Right lobe of liver (tissue), 4 donors: ENCODE data around the gene LTB.

Source experiments
- POLR2A ChIP-seq: fragments of 450-650 bp; IDR thresholded peaks from one replicate; pipeline ENCODE4 v1.6.1; 2017; ENCODE audit warnings: antibody characterized with exemption, mild to moderate bottlenecking
- TF ChIP-seq, protein P1 (sequence below), 4 donors: fragments of 200-600 bp in 3 of 4; fragments of 450-650 bp in 1 of 4; IDR thresholded peaks; one replicate each; pipeline versions ENCODE4 v1.5.1 to v1.8.0; 2016 to 2022; ENCODE audit warnings: antibody characterized with exemption in 4 of 4, mild to moderate bottlenecking in 2 of 4
- donor health status: DM: no; HTN: no; CAD: no.
- donor health status: DM: no; HTN: no; CAD: no.
- donor health status: DM: no; HTN: yes; CAD: no.

DNA sequence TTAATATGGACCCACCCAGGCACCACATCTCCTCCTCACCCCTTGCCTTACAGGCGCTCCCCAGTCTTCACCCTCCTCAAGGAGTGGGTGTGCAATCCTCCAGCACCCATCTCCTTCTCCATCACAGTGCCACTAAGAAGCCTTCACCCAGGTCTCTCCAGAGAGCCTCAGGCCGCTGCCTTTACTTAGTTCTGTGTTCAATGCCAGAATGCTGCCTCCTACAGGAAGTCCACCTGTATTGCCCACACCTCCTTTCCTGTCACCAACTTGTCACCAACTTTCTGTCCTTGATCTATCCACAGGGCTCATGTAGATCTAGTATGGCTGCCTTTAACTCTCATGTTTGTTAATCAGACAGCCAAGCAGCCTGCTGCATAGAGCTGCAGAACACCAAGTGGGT is 3.3 kb upstream of the LTB start:
- TF ChIP-seq, protein P1, sequence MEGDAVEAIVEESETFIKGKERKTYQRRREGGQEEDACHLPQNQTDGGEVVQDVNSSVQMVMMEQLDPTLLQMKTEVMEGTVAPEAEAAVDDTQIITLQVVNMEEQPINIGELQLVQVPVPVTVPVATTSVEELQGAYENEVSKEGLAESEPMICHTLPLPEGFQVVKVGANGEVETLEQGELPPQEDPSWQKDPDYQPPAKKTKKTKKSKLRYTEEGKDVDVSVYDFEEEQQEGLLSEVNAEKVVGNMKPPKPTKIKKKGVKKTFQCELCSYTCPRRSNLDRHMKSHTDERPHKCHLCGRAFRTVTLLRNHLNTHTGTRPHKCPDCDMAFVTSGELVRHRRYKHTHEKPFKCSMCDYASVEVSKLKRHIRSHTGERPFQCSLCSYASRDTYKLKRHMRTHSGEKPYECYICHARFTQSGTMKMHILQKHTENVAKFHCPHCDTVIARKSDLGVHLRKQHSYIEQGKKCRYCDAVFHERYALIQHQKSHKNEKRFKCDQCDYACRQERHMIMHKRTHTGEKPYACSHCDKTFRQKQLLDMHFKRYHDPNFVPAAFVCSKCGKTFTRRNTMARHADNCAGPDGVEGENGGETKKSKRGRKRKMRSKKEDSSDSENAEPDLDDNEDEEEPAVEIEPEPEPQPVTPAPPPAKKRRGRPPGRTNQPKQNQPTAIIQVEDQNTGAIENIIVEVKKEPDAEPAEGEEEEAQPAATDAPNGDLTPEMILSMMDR (IDR thresholded peaks at IDR 0.05) = peak; percentile 13 to 27 (median 22)
- TF ChIP-seq POLR2A = no peak
